Neuronal stem cell (in vitro differentiated cells): ENCODE measurements around the gene TTN.

Experiments used
- DNase-seq: peaks from one replicate; pipeline ENCODE4 v3.0.0-alpha.2; 2013; ENCODE audit warnings: low spot score
- H2AFZ ChIP-seq: one replicate; pipeline ENCODE4 v1.6.1; 2013; ENCODE audit warnings: mild to moderate bottlenecking, low read length, inconsistent platforms
- H2AK5ac ChIP-seq: 2 replicates; pipeline ENCODE4 v1.6.1; 2013; ENCODE audit warnings: low read depth, mild to moderate bottlenecking, inconsistent platforms, low read length, moderate library complexity, mixed read lengths
- H2BK120ac ChIP-seq: 2 replicates; pipeline ENCODE4 v1.6.1; 2013; ENCODE audit warnings: low read depth, mild to moderate bottlenecking, inconsistent platforms, low read length, moderate library complexity, mixed read lengths
- H2BK12ac ChIP-seq: one replicate; pipeline ENCODE4 v1.6.1; 2013; ENCODE audit warnings: low read length, inconsistent platforms
- H2BK15ac ChIP-seq: 2 replicates; pipeline ENCODE4 v1.6.1; 2013; ENCODE audit warnings: mild to moderate bottlenecking, low read length, inconsistent platforms, mixed read lengths
- H2BK5ac ChIP-seq: one replicate; pipeline ENCODE4 v1.6.1; 2013; ENCODE audit warnings: inconsistent platforms, mild to moderate bottlenecking, low read length, moderate library complexity
- H3K14ac ChIP-seq: one replicate; pipeline ENCODE4 v1.6.1; 2013; ENCODE audit warnings: low read length, inconsistent platforms
- H3K18ac ChIP-seq: 2 replicates; pipeline ENCODE4 v1.6.1; 2013; ENCODE audit warnings: low read length, inconsistent platforms
- H3K23ac ChIP-seq: 2 replicates; pipeline ENCODE4 v1.6.1; 2013; ENCODE audit warnings: low read depth, mild to moderate bottlenecking, mixed read lengths, low read length, inconsistent platforms; ENCODE audit not compliant: poor library complexity
- H3K27ac ChIP-seq: replicated peaks from 3 replicates; pipeline ENCODE4 v1.5.1; 2013; ENCODE audit warnings: low read length, inconsistent platforms
- H3K27me3 ChIP-seq, 3 experiments: 2 replicates each; pipeline ENCODE4 v1.6.1; 2013; ENCODE audit warnings: low read length in 3 of 3, mild to moderate bottlenecking in 2 of 3, inconsistent platforms in 1 of 3, low read depth in 1 of 3, mixed read lengths in 1 of 3, moderate library complexity in 1 of 3; ENCODE audit not compliant: control insufficient read depth in 3 of 3, insufficient read depth in 3 of 3
- H3K36me3 ChIP-seq, 2 donors: replicated peaks in 1 of 2; 2 replicates each; pipeline ENCODE4 v1.6.1; 2013; ENCODE audit warnings: low read length in 2 of 2; ENCODE audit not compliant: control insufficient read depth in 2 of 2, insufficient read depth in 2 of 2
- H3K4ac ChIP-seq: 2 replicates; pipeline ENCODE4 v1.6.1; 2013; ENCODE audit warnings: inconsistent platforms, mild to moderate bottlenecking, low read length, moderate library complexity
- H3K4me1 ChIP-seq, 2 donors: 1 replicate in 1 of 2; 2 replicates in 1 of 2; pipeline ENCODE4 v1.6.1; 2013; ENCODE audit warnings: low read length in 2 of 2, low read depth in 1 of 2; ENCODE audit not compliant: control insufficient read depth in 2 of 2, insufficient read depth in 1 of 2
- H3K4me2 ChIP-seq: one replicate; pipeline ENCODE4 v1.6.1; 2013; ENCODE audit warnings: mild to moderate bottlenecking, low read length, inconsistent platforms; ENCODE audit not compliant: insufficient read depth, poor library complexity, severe bottlenecking
- H3K4me3 ChIP-seq, 2 donors: 2 replicates each; pipeline ENCODE4 v1.5.1; 2013; ENCODE audit warnings: low read length in 2 of 2, mild to moderate bottlenecking in 2 of 2, inconsistent platforms in 1 of 2, moderate library complexity in 1 of 2
- H3K79me1 ChIP-seq: one replicate; pipeline ENCODE4 v1.6.1; 2013; ENCODE audit warnings: low read depth, mild to moderate bottlenecking, inconsistent platforms, low read length, moderate library complexity
- H3K9ac ChIP-seq: one replicate; pipeline ENCODE4 v1.6.1; 2013; ENCODE audit warnings: mild to moderate bottlenecking, low read depth, low read length, inconsistent platforms; ENCODE audit not compliant: poor library complexity
- H3K9me3 ChIP-seq, 2 donors: replicated peaks in 1 of 2; 2 replicates each; pipeline versions ENCODE3 to v1.6.1; 2013; ENCODE audit warnings: low read length in 2 of 2, mild to moderate bottlenecking in 2 of 2, inconsistent platforms in 1 of 2, low read depth in 1 of 2, mixed read lengths in 1 of 2, moderate library complexity in 1 of 2; ENCODE audit not compliant: control insufficient read depth in 2 of 2, insufficient read depth in 1 of 2
- H4K8ac ChIP-seq: one replicate; pipeline ENCODE4 v1.6.1; 2013; ENCODE audit warnings: low read depth, mild to moderate bottlenecking, inconsistent platforms, low read length, moderate library complexity
- H4K91ac ChIP-seq: one replicate; pipeline ENCODE4 v1.6.1; 2013; ENCODE audit warnings: low read length, low read depth, mild to moderate bottlenecking, inconsistent platforms; ENCODE audit not compliant: poor library complexity
- WGBS, 2 donors: extraction: QIAGEN DNeasy Blood & Tissue Kit; methylation state at CpG; one replicate each; pipeline ENCODE4 v1.1.7; 2013; ENCODE audit warnings: missing lambda C conversion rate in 2 of 2, mixed read lengths in 1 of 2; ENCODE audit not compliant: insufficient read length in 2 of 2, insufficient replicate concordance in 1 of 2; ENCODE audit errors: extremely low coverage in 2 of 2; 5-methylcytosine and 5-hydroxymethylcytosine counted together

Gene TTN

DNA sequence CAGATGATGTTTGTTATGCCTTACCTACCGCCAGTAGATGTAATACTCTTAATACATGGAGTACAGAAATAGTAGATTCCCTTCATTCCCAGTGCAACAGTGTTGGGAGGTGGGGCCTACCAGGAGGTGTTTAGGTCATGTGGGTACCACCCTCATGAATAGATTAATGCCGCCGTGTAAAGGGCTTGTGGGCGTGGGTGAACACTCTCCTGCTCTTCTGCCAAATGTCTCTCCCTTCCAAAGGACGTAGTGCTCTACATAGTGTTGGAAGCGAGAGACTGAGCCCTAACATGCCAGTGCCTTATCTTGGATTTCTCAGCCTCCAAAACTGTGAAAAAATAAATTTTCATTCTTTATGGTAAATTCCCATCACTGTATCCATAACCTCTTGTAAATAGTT is 296.8 kb downstream of the TTN start:
- H3K9ac ChIP-seq: no peak overlapping the region
- H3K18ac ChIP-seq: no peak overlapping the region
- no peak overlapping the region for H4K91ac ChIP-seq
- no peaks in the 10 kb centered on the region for H3K79me1 ChIP-seq
- no peak overlapping the region for H2AK5ac ChIP-seq
- no peak overlapping the region for H2BK15ac ChIP-seq
- H3K4me1 ChIP-seq: peaks cover 3 to 6% of the 10 kb centered on the region in 2 donors
- no peak overlapping the region for H3K4me3 ChIP-seq
- no CpG with 5 or more reads among the region's 6 CpGs for WGBS, 2 donors
- H2BK120ac ChIP-seq: no peak overlapping the region
- H3K9me3 ChIP-seq: peaks cover 4 to 5% of the 10 kb centered on the region in 2 donors
- H2AFZ ChIP-seq: no peak overlapping the region
- H2BK5ac ChIP-seq: no peak overlapping the region
- H4K8ac ChIP-seq: no peak overlapping the region
- DNase-seq: no peak
- H3K27me3 ChIP-seq: no peaks in the 10 kb centered on the region
- H3K14ac ChIP-seq: no peak overlapping the region
- H3K27ac ChIP-seq: no peak overlapping the region
- no peak overlapping the region for H3K4ac ChIP-seq
- peaks cover 0 to 37% of the 10 kb centered on the region in 2 donors for H3K36me3 ChIP-seq
- no peak overlapping the region for H3K4me2 ChIP-seq
- H3K23ac ChIP-seq: no peak overlapping the region
- H2BK12ac ChIP-seq: no peak overlapping the region

DNA sequence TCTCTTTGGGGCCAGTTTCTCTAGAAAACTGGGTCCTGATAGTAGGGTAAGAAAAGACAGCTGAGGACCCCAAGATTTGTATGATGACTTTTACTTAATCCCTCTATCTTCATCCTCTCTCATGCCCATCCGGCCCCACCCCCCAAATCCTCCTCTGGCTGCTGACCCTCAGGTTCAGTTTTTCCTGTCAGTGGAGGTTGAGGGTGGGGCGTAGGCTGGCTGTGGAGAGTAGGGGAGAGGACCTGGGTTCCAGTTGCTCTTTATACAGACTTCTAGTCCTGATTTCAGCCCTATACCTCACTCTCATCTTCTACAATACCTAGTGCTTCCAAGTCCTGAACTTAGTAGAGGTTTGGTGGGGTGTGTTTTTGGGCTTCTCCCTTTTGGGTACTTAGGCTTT is 298.6 kb downstream of the TTN start:
- Histone ChIP-seq H3K27me3 (no peaks in the 10 kb centered on the region), H2BK15ac (no peak overlapping the region), H3K18ac (no peak overlapping the region), H3K9ac (no peak overlapping the region), H4K8ac (no peak overlapping the region), H4K91ac (no peak overlapping the region), H3K27ac (no peak overlapping the region), H3K79me1 (no peaks in the 10 kb centered on the region), H3K4me3 (no peak overlapping the region), H3K4me1 (peaks cover 1 to 6% of the 10 kb centered on the region in 2 donors), H3K36me3 (peaks cover 0 to 38% of the 10 kb centered on the region in 2 donors), H2BK12ac (no peak overlapping the region), H3K9me3 (peaks cover 0 to 4% of the 10 kb centered on the region in 2 donors), H2BK120ac (no peak overlapping the region), H2BK5ac (no peak overlapping the region), H3K4me2 (no peak overlapping the region), H3K4ac (no peak overlapping the region), H3K14ac (no peak overlapping the region), H2AFZ (no peak overlapping the region), H2AK5ac (no peak overlapping the region), H3K23ac (no peak overlapping the region)
- no peak for DNase-seq
- WGBS, 2 donors: no CpG with 5 or more reads among the region's 2 CpGs

- Histone ChIP-seq H3K4ac (no peak overlapping the region), H3K27ac (no peak overlapping the region), H2BK15ac (no peak overlapping the region), H4K91ac (no peak overlapping the region), H2AFZ (no peak overlapping the region), H4K8ac (no peak overlapping the region), H3K79me1 (no peaks in the 10 kb centered on the region), H3K4me3 (no peak overlapping the region), H3K27me3 (no peaks in the 10 kb centered on the region), H3K9ac (no peak overlapping the region), H3K14ac (no peak overlapping the region), H3K4me2 (no peak overlapping the region), H3K4me1 (peaks cover under 1 to 1% of the 10 kb centered on the region in 2 donors), H2BK120ac (no peak overlapping the region), H2BK12ac (no peak overlapping the region), H2BK5ac (no peak overlapping the region), H3K9me3 (no peaks in the 10 kb centered on the region), H3K23ac (no peak overlapping the region), H3K36me3 (peaks cover 2 to 55% of the 10 kb centered on the region in 2 donors), H3K18ac (no peak overlapping the region), H2AK5ac (no peak overlapping the region)
- WGBS, 2 donors: no CpG with 5 or more reads among the region's 1 CpG
- DNase-seq: no peak
Observed at GRCh38 chr2:178506949-178507348, 300.3 kb downstream of the TTN start.

DNA sequence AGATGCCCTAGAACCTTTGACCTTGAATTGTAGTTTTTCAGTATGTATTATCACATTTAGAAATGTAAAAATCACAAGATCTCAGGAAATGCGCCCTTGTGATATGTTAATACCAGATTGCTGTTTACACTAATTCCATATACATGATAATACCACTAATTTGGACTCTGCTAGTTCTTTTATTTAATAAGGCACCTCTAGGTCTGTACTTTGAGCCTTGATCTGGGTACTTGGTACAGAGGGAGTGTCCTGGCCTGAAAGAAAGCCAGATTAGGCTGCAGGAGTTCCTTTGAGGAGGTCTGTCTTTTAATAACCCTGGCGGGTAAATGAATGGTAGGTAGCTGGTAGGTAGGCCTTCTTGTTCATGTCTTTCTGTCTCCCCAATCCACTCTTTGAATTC is 300.7 kb downstream of the TTN start:
- H2BK120ac ChIP-seq: no peak overlapping the region
- no peak overlapping the region for H4K8ac ChIP-seq
- H2BK15ac ChIP-seq: no peak overlapping the region
- H3K36me3 ChIP-seq: peaks cover 2 to 59% of the 10 kb centered on the region in 2 donors
- no peak overlapping the region for H2AFZ ChIP-seq
- no peak overlapping the region for H3K9ac ChIP-seq
- H3K4me1 ChIP-seq: peaks cover 0 to 1% of the 10 kb centered on the region in 2 donors
- no peak overlapping the region for H2BK5ac ChIP-seq
- no peak overlapping the region for H3K4me2 ChIP-seq
- no peak overlapping the region for H3K23ac ChIP-seq
- H3K27ac ChIP-seq: no peak overlapping the region
- H3K18ac ChIP-seq: no peak overlapping the region
- no peak overlapping the region for H3K4ac ChIP-seq
- H2AK5ac ChIP-seq: no peak overlapping the region
- DNase-seq: no peak
- no peaks in the 10 kb centered on the region for H3K79me1 ChIP-seq
- no CpG with 5 or more reads among the region's 2 CpGs for WGBS, 2 donors
- no peak overlapping the region for H3K4me3 ChIP-seq
- no peaks in the 10 kb centered on the region for H3K27me3 ChIP-seq
- no peak overlapping the region for H2BK12ac ChIP-seq
- no peak overlapping the region for H4K91ac ChIP-seq
- no peak overlapping the region for H3K14ac ChIP-seq
- H3K9me3 ChIP-seq: no peaks in the 10 kb centered on the region
